K562 (cell line): Measurements from ENCODE around the gene PAX5. TPM values are rescaled to one million over a fixed set of nuclear protein-coding genes. Genes with fewer than 3 reads are reported as not detected.
"Not testable (repeated sequence)": the region's sequence is repeated elsewhere in the genome, so short reads cannot be mapped to it uniquely, and the experiment has no call there.

Experiments
- ATAC-seq: fragments of 200-7000 bp; cut with Tn5 transposase; 3 replicates; pipeline ENCODE4 v1.9.1; 2020; ENCODE audit warnings: moderate library complexity
- BruUV-seq: library from RNA; stranded (reverse); fragments of 400-500 nt; replicated peaks from 2 replicates; lab custom pipeline; 2021; lab: Mats Ljungman, UMichigan
- CTCF ChIA-PET: fragments of 300-600 bp; formaldehyde crosslinking; extraction: SDS; loops from one replicate; lab custom pipeline; 2021; ENCODE audit warnings: low intra/inter-chr PET ratio; lab: Yijun Ruan, JAX
- POLR2A ChIA-PET: fragments of 300-600, 350-650 bp; sonication (Branson Sonifier 250); formaldehyde crosslinking; extraction: SDS; loops from one replicate; lab custom pipeline; 2021; ENCODE audit warnings: antibody characterized with exemption, inconsistent platforms; lab: Yijun Ruan, JAX
- DNase-seq, 4 experiments: peaks; one replicate each; pipeline versions ENCODE4 v3.0.0 to v3.0.0-alpha.2; 2011 to 2018; ENCODE audit warnings: low spot score in 3 of 4, mixed read lengths in 3 of 4; ENCODE audit errors: extremely low read depth in 1 of 4
- FAIRE-seq: peaks from 2 replicates; lab custom pipeline; 2011; peaks lifted over from hg19 to GRCh38; lab: Jason Lieb, UNC
- H2AFZ ChIP-seq: 2 replicates; pipeline ENCODE4 v1.6.0; 2011; ENCODE audit warnings: low read depth, low read length, control low read depth, inconsistent platforms
- H3K27ac ChIP-seq: fragments of 200-600 bp; 3 replicates; pipeline ENCODE4 v1.8.0; 2011; ENCODE audit warnings: low read depth, mild to moderate bottlenecking, control low read depth, inconsistent platforms, low read length, moderate library complexity, mixed read lengths; ENCODE audit errors: extremely low read depth
- H3K27me3 ChIP-seq, 2 experiments: fragments of 300-600 bp in 1 of 2; 2 replicates in 1 of 2; 3 replicates in 1 of 2; pipeline versions ENCODE4 v1.6.0 to v1.8.0; 2011; ENCODE audit warnings: inconsistent platforms in 2 of 2, low read length in 2 of 2, mild to moderate bottlenecking in 1 of 2, mixed read lengths in 1 of 2, moderate library complexity in 1 of 2; ENCODE audit not compliant: control insufficient read depth in 2 of 2, insufficient read depth in 2 of 2
- H3K36me3 ChIP-seq: fragments of 300-600 bp; 3 replicates; pipeline ENCODE4 v1.8.0; 2011; ENCODE audit warnings: mild to moderate bottlenecking, low read length, inconsistent platforms; ENCODE audit not compliant: control insufficient read depth, insufficient read depth
- H3K4me1 ChIP-seq, 2 experiments: fragments of 200-600 bp in 1 of 2; replicated peaks in 1 of 2; 2 replicates in 1 of 2; 3 replicates in 1 of 2; pipeline versions ENCODE4 v1.5.1 to v1.8.0; 2011; ENCODE audit warnings: inconsistent platforms in 2 of 2, low read length in 2 of 2, mild to moderate bottlenecking in 1 of 2, mixed read lengths in 1 of 2, moderate library complexity in 1 of 2; ENCODE audit not compliant: control insufficient read depth in 2 of 2, insufficient read depth in 2 of 2
- H3K4me2 ChIP-seq: 2 replicates; pipeline ENCODE4 v1.6.1; 2011; ENCODE audit warnings: low read length, control low read depth, inconsistent platforms, mixed read lengths; ENCODE audit not compliant: insufficient read depth
- H3K4me3 ChIP-seq: fragments of 200-600 bp; sonication (generic), shearing (Covaris generic); 2 replicates; pipeline ENCODE4 v1.5.1; 2016; ENCODE audit warnings: control low read depth, inconsistent platforms
- H3K79me2 ChIP-seq: fragments of 200-600 bp; 3 replicates; pipeline ENCODE4 v1.8.0; 2011; ENCODE audit warnings: low read length, inconsistent platforms; ENCODE audit not compliant: control insufficient read depth, insufficient read depth
- H3K9ac ChIP-seq, 2 experiments: 2 replicates each; pipeline versions ENCODE4 v1.6.0 to v1.6.1; 2011; ENCODE audit warnings: low read depth in 2 of 2, low read length in 2 of 2, control low read depth in 1 of 2, inconsistent platforms in 1 of 2, mild to moderate bottlenecking in 1 of 2, mixed read lengths in 1 of 2; ENCODE audit not compliant: insufficient read depth in 1 of 2
- H3K9me1 ChIP-seq: one replicate; pipeline ENCODE4 v1.6.0; 2011; ENCODE audit warnings: inconsistent platforms, mild to moderate bottlenecking, low read length, moderate library complexity; ENCODE audit not compliant: control insufficient read depth, insufficient read depth
- H3K9me3 ChIP-seq: replicated peaks from 2 replicates; pipeline ENCODE4 v1.5.1; 2011; ENCODE audit warnings: low read depth, low read length, inconsistent platforms; ENCODE audit not compliant: control insufficient read depth, insufficient read depth
- H4K20me1 ChIP-seq: replicated peaks from 2 replicates; pipeline ENCODE4 v1.6.1; 2011; ENCODE audit warnings: low read length, inconsistent platforms, mixed read lengths; ENCODE audit not compliant: control insufficient read depth, insufficient read depth
- ARID3A ChIP-seq: IDR thresholded peaks from 2 replicates; pipeline ENCODE4 v1.6.1; 2012; ENCODE audit warnings: low read depth, low read length, improper control_type of control experiment, borderline replicate concordance
- ATF2 ChIP-seq: sonication (generic); formaldehyde crosslinking; IDR thresholded peaks from 2 replicates; pipeline ENCODE4 v1.8.1; 2022; ENCODE audit warnings: missing genetic modification reagents
- CBX5 ChIP-seq: IDR thresholded peaks from 2 replicates; pipeline ENCODE4 v1.6.1; 2014; ENCODE audit warnings: low read depth, borderline replicate concordance
- CXXC5 ChIP-seq: fragments of 250-450 bp; sonication (Bioruptor Pico); IDR thresholded peaks from 2 replicates; pipeline ENCODE4 v1.8.0; 2022; ENCODE audit warnings: inconsistent platforms, mild to moderate bottlenecking, moderate library complexity
- DPF2 ChIP-seq: fragments of 450-650 bp; IDR thresholded peaks from 2 replicates; pipeline ENCODE4 v1.6.1; 2016
- E2F3 ChIP-seq: fragments of 250-450 bp; sonication (Bioruptor Pico); IDR thresholded peaks from 2 replicates; pipeline ENCODE4 v1.4.0; 2020; ENCODE audit warnings: mild to moderate bottlenecking
- FOS ChIP-seq: IDR thresholded peaks from 3 replicates; pipeline ENCODE4 v1.6.1; 2011; ENCODE audit not compliant: insufficient read length; ENCODE audit errors: extremely low read depth
- FOXJ3 ChIP-seq: sonication (generic); formaldehyde crosslinking; IDR thresholded peaks from 2 replicates; pipeline ENCODE4 v1.4.0; 2020; ENCODE audit warnings: mild to moderate bottlenecking, missing genetic modification reagents
- HLTF ChIP-seq: fragments of 450-650 bp; IDR thresholded peaks from 2 replicates; pipeline ENCODE4 v1.6.1; 2016
- HOXB6 ChIP-seq: fragments of 250-450 bp; sonication (Bioruptor Pico); IDR thresholded peaks from 2 replicates; pipeline ENCODE4 v1.5.1; 2022; ENCODE audit warnings: mild to moderate bottlenecking, borderline replicate concordance
- ILK ChIP-seq: fragments of 450-650 bp; IDR thresholded peaks from 2 replicates; pipeline ENCODE4 v1.6.1; 2016; ENCODE audit warnings: missing genetic modification characterization, low read depth, mild to moderate bottlenecking, missing compliant biosample characterization, moderate library complexity, borderline replicate concordance
- JUND ChIP-seq, 2 experiments: IDR thresholded peaks; 2 replicates in 1 of 2; 3 replicates in 1 of 2; pipeline ENCODE4 v1.6.1; 2011; ENCODE audit warnings: borderline replicate concordance in 2 of 2, low read depth in 2 of 2, low read length in 2 of 2, improper control_type of control experiment in 1 of 2, missing biosample characterization in 1 of 2, missing genetic modification characterization in 1 of 2, missing genetic modification reagents in 1 of 2
- LEF1 ChIP-seq: fragments of 450-650 bp; IDR thresholded peaks from 2 replicates; pipeline ENCODE4 v1.6.1; 2016; ENCODE audit warnings: mild to moderate bottlenecking
- NCOA6 ChIP-seq: fragments of 450-650 bp; IDR thresholded peaks from 2 replicates; pipeline ENCODE4 v1.6.1; 2017; ENCODE audit warnings: mild to moderate bottlenecking
- RBM34 ChIP-seq: fragments of 200-400 bp; formaldehyde crosslinking; IDR thresholded peaks from 2 replicates; pipeline ENCODE4 v1.6.1; 2018; ENCODE audit warnings: low read length, borderline replicate concordance; ENCODE audit not compliant: insufficient read depth
- SMARCC2 ChIP-seq: fragments of 450-650 bp; IDR thresholded peaks from 2 replicates; pipeline ENCODE4 v1.6.1; 2017; ENCODE audit warnings: antibody characterized with exemption, moderate library complexity, mild to moderate bottlenecking, low read depth
- SP1 ChIP-seq: sonication (generic); formaldehyde crosslinking; IDR thresholded peaks from 2 replicates; pipeline ENCODE4 v1.8.1; 2022; ENCODE audit warnings: mild to moderate bottlenecking, missing genetic modification reagents
- ZNF175 ChIP-seq: fragments of 200-800 bp; sonication (Bioruptor generic); IDR thresholded peaks from 2 replicates; pipeline ENCODE4 v1.6.1; 2016; ENCODE audit warnings: low read depth, mild to moderate bottlenecking, missing genetic modification characterization, missing compliant biosample characterization
- ZNF707 ChIP-seq: fragments of 250-450 bp; sonication (Bioruptor Pico); conservative IDR thresholded peaks from 2 replicates; pipeline ENCODE4 v1.8.0; 2022; ENCODE audit warnings: inconsistent platforms, mild to moderate bottlenecking, moderate library complexity
- WGBS: fragments of 100-300 bp; shearing (Covaris generic); methylation state at CpG from one replicate; pipeline ENCODE4 v1.1.6; 2016; ENCODE audit warnings: low coverage, mixed read lengths; ENCODE audit not compliant: insufficient coverage; ENCODE audit errors: missing lambda C conversion rate; 5-methylcytosine and 5-hydroxymethylcytosine counted together
- in situ Hi-C: fragments of 300-500 bp; cut with MboI; formaldehyde crosslinking; loops from 4 replicates; pipeline ENCODE4 v1.15.0; 2018; ENCODE audit warnings: inconsistent platforms, mixed read lengths
- intact Hi-C: fragments of 100-400 bp; cut with micrococcal nuclease; formaldehyde crosslinking; loops from 2 replicates; pipeline ENCODE4 v1.14.2; 2022
- polyA plus RNA-seq, 8 experiments: library from polyadenylated mRNA; depleted of rRNA in 4 of 8; stranded (reverse) in 5 of 8; unstranded in 3 of 8; fragments of >200 nt; fragmentation: Nextera tagmentation in 2 of 8; fragmentation: Illumina TruSeq in 1 of 8; extraction: Ambion mirVana in 2 of 8; extraction: Trizol in 1 of 8; gene quantifications; 2 replicates each; pipeline versions ENCODE4 v1.2.1 to v1.2.3, GENCODE V29; 2011 to 2014; ENCODE audit warnings: inconsistent platforms in 1 of 8, missing spikeins in 1 of 8
- total RNA-seq, 7 experiments: library from RNA; depleted of rRNA in 6 of 7; stranded (reverse); fragments of >200 nt in 6 of 7; fragmentation: Illumina TruSeq in 2 of 7; extraction: Trizol in 2 of 7; gene quantifications; 2 replicates each; pipeline versions ENCODE4 v1.2.1 to v1.2.3, GENCODE V29; 2011 to 2021; ENCODE audit warnings: low replicate concordance in 1 of 7

The PAX5 gene
- total and polyA plus RNA-seq, 9 of the 15 experiments (the other 6 are each of a cell fraction or from before 2014, with no cell fraction given) = 0.03 to 0.09 TPM; not detected in 7

- TF ChIP-seq ZNF707 (CRISPR knock-in tag) (no peak), ATF2 (CRISPR knock-in tag) (no peak), E2F3 (peak; percentile 72; the same call in 1 of the 2 replicates), ARID3A (no peak), DPF2 (no peak), RBM34 (no peak), CXXC5 (peak; percentile 89), LEF1 (no peak), ZNF175 (no peak), SP1 (CRISPR knock-in tag) (peak; percentile 80), HOXB6 (CRISPR knock-in tag) (no peak), NCOA6 (no peak), CBX5 (no peak), JUND (IDR thresholded peaks at IDR 0.05; ENCODE audit: borderline replicate concordance, low read depth, low read length) (peak; percentile 53; the same call in 1 of the 2 replicates), JUND (tag; IDR thresholded peaks at IDR 0.05; ENCODE audit: borderline replicate concordance, low read depth, low read length) (peak; percentile 5; the same call in 1 of the 3 replicates), HLTF (no peak), FOS (no peak), FOXJ3 (no peak), SMARCC2 (no peak), ILK (tag) (no peak)
- TF ChIP-seq, all 486 proteins: peak for 120
These were observed 45.5 kb upstream of the PAX5 start (continued) for GRCh38 chr9:37079370-37080164.

GRCh38 chr9:37074790-37075189 is 40.7 kb upstream of the PAX5 start:
- H3K4me3 ChIP-seq, FAIRE-seq, H3K4me2 ChIP-seq, H3K9ac ChIP-seq, POLR2A ChIA-PET, ATAC-seq, H3K4me1 ChIP-seq, intact Hi-C loops, H3K9me1 ChIP-seq, H3K36me3 ChIP-seq, H3K27me3 ChIP-seq, H2AFZ ChIP-seq, in situ Hi-C loops, BruUV-seq, H4K20me1 ChIP-seq, DNase-seq, CTCF ChIA-PET, H3K9me3 ChIP-seq, H3K27ac ChIP-seq, H3K79me2 ChIP-seq: not testable (repeated sequence)
- 28% methylated on average over 3 of the region's 4 CpGs for WGBS
